HG03469 (cell line): ENCODE data around the gene CADPS.

ENCODE experiments used
- ATAC-seq: cut with Tn5 transposase; IDR thresholded peaks from one replicate; pipeline ENCODE4 v1.9.1; 2021; ENCODE audit warnings: mild to moderate bottlenecking, moderate library complexity, moderate number of reproducible peaks; ENCODE audit not compliant: unreplicated experiment

The CADPS gene

DNA sequence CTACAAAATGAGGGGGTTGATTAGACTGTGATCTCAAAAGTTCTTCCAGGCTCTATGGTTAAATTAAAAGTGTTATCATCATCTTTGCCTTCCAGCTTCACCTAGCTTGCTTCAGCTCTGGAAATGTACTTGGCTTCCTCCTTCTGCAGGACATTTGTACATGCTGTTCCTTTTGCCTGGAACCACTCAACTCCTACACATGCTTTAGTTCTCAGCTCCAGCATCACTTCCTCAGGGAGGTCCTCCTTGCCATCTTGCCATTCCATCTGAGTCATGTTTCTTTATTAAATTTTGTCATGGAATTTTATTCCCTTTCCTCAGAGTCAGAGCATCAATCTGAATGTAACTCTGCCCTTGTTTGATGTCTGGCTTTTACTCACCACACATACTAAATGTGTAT lies 343.2 kb downstream of the CADPS start:
- no peak for ATAC-seq

- ATAC-seq, result no peak
Measured at GRCh38 chr3:62531493-62531892, 343.7 kb downstream of the CADPS start.

DNA sequence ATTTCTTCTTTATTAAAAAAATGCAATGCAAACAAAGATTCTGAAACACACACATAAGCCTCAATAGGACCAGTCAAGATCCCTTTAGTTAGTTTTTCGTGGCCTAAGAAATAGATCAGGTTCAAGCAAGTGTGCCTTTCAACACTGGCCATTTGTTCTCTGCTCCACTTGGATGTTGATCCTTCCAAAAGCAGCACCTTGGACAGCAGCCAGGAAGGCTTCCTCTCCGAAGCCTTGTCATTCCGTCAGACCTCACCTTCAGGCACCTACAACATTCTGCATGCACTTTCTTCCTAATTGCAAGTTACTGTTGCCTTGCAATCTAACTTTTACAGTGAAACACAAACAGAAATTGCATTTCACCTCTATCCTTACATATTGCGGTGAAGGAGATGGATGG lies 346.0 kb downstream of the CADPS start:
- ATAC-seq, result no peak

GRCh38 chr3:62527474-62527873 lies 347.7 kb downstream of the CADPS start:
- ATAC-seq, result no peak

DNA sequence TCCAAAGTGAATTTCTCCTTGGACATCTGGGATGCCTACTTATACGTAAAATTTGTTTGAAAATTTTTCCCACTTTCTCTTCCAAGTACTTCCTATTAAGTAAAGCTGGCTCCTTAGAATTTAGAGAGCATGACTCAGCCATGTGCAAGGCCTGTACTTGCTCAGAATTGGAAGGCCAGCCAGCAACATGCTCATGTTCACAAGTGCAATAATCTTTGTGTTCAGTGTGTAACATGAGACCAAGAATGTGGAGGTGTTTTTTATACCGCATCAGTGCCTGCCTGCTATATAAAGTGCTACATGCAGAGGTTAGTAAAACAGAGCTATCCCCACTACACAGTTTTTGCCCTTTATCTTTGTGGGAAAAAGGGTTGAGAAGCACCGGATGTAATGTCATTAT lies 349.9 kb downstream of the CADPS start:
- no peak for ATAC-seq

DNA sequence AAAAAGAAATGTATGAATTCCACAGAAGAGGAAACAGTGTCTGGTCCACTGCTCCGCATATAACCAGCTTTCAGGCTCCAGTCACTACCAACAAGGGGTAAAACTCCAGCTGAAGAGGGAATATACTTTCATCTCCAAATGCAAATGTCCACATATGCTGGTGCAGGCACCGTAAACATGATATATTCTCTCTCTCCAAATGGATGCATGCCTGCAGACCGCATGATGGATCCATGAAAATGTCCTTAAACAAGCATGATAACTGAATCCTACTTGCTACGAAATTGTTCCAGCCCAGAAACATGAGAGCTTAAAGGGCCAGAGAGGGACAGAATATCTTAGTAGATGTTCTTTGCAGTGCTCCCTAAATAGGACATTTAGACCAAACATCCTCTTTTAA lies 351.5 kb downstream of the CADPS start:
- no peak for ATAC-seq

- no peak for ATAC-seq
Measured at GRCh38 chr3:62521464-62522105, 353.6 kb downstream of the CADPS start.

GRCh38 chr3:62503516-62503915 lies 371.7 kb downstream of the CADPS start:
- ATAC-seq, result no peak

GRCh38 chr3:62502315-62503300 lies 372.6 kb downstream of the CADPS start:
- ATAC-seq, result no peak

DNA sequence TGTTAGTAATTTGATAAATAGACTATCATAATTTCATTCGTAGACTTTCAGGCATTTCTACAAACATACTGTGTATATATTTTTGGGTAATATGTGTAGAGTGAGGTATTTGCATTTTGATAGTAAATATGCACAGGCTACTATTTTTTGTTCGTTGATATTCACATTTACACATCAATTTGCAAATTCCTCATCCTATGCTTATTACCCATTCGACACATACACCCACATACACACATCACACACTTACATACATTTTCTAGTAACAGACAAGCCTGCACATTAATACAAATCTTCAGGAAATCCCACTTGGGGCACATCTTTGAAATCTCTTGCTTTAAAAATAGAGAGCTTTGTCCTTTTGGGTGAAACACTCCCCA lies 373.9 kb downstream of the CADPS start:
- ATAC-seq, result no peak

DNA sequence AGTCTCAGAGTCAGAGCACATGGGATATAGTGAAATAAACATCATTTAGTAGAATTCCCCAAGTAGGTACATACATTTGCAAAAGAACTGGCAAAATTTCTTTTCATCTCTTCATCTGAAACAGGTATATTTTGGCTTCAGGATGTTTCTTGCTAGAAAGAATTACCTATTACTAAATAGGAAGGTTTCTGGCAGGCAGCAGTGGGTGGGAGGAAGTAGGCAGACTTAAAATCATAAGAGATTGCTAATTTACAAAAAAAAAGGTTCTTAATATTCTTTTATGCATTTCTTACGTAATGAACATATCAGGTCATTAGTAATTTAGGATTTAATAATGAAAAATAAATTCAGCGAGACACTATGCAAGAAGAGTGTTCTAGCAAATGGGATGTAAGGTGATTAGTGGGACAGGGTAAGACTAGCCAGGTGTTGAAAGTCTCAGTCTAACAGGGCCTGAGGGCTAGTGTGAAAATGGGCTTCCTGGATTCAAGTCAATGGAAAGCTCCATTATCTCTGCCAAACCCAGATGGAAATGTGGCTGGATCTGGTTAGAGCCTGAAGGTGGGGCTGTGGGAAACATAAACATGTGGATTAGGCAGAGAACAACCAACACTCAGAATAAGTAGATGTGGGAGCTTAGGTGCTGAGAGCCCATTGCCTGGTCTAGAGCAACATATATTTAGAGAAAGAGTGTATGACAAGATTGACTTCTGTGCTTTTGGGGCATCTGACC lies 374.5 kb downstream of the CADPS start:
- no peak for ATAC-seq

GRCh38 chr3:62497156-62497555 lies 378.1 kb downstream of the CADPS start:
- ATAC-seq, result no peak

- ATAC-seq, result no peak
Measured at GRCh38 chr3:62496503-62496902, 378.7 kb downstream of the CADPS start.

DNA sequence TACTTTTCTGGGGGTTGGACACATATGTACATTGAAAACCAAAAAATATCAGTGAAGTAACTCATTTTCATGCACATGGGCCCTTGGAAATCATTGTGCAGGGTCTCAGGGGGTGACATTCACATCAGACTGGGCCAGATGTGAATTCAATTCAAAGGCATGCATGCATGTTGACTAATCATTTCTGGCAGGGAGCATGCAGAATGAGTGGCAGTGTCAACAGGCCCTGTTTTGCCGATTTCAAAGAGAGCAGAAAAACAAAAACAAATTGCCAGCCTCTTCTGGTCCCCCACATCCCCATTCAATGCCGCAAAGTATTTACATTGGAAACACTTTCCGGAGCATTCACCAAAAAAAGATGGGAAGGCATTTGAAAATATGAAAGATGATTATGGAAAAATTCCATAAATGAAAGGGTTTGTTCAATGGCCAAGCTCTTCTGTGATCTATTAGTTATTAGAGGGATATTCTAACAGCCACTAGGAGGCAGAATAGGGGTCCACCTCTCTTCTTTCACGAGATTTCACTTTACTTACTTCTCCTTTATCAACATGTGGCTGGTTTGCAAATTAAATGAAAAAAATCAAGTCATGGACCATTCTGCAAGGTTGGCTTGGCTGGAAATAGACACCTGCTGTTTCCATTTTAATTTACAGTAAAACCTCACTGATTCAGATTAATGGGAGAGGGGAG lies 382.0 kb downstream of the CADPS start:
- no peak for ATAC-seq

DNA sequence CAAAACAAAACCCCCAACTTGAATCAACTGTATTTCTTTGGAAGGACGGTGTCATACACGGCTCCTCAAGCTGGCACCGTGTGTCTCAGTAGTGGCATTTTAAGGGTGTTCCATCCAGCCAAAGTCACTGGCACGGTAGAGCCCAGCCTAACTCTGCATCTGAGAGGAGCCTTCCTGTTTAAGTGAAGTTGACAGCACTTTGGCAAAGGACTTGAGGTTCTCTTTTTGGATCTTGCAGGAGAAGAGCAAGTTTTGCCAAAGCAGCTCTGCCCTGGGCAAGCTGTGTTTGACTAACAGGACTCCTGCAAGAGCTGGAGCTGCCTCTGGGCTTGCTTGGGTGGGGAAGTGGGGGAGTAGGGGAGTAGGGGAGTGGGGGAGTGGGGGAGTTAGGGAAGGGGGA lies 392.3 kb downstream of the CADPS start:
- ATAC-seq, result no peak

DNA sequence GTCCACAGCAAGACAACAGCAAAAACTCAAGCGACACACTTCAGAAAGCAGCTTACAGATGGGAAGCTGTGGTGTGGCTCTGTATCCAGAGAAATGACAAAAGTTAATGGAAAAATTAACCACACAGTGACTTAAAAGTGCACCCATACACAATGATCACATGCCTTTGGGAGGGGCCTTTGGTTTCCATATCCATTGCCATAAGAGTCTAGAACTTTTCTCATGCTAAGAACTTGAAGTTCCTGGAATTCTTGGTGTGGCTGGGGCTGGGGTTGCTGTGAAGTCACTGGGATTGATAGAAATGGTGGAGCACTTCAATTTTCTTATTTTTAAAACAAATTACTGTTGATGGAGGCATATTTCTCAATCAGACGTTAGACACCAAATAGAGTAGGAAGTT lies 393.3 kb downstream of the CADPS start:
- ATAC-seq, result no peak

GRCh38 chr3:62480056-62480455 lies 395.2 kb downstream of the CADPS start:
- ATAC-seq, result no peak

DNA sequence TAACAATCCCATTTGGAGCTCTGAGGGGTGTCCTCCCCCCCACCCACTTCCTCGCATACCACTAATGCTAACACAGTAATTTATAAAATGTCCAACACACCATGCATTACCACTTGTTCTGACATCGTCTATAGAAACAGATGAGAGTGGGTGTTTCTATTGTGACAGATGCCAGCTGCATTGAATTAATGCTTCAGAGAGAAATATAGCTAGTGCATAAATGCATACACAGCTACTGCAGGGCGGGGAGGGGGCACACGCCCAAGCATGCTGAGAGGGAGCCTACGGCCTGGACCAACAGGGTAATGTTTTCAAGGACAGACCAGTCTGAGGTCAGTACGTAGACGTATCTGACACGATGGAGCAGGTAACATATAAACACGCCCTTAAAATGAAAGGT lies 395.9 kb downstream of the CADPS start:
- no peak for ATAC-seq

DNA sequence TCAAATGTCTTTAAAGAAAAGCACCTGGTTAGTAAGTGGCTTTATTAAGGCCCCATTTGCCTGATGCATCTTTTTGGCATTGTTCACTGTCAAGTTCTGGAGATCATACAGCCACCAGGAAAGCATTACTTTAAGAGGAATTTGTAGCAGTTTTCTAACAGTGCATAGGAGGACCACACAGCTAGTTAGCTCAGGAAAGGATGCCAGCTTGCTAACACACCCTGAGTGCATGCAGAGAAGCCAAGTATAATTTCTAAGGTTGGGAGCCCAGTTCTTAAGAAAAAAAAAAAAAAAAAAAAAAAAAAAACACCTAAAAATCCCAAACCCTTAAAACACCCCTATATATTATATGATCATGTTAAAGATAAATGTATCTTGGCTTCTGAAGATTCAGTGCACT lies 399.9 kb downstream of the CADPS start:
- ATAC-seq, result no peak

- no peak for ATAC-seq
Measured at GRCh38 chr3:62467966-62468722, 407.1 kb downstream of the CADPS start.
